ENCODE measurements around the gene HCST. TPM values are rescaled to one million over a fixed set of nuclear protein-coding genes. Genes with fewer than 3 reads are reported as not detected.

Gene HCST
- total and polyA plus RNA-seq, 12 donors = 2.8 to 97.2 (median 10.5) TPM; not detected in 1

DNA sequence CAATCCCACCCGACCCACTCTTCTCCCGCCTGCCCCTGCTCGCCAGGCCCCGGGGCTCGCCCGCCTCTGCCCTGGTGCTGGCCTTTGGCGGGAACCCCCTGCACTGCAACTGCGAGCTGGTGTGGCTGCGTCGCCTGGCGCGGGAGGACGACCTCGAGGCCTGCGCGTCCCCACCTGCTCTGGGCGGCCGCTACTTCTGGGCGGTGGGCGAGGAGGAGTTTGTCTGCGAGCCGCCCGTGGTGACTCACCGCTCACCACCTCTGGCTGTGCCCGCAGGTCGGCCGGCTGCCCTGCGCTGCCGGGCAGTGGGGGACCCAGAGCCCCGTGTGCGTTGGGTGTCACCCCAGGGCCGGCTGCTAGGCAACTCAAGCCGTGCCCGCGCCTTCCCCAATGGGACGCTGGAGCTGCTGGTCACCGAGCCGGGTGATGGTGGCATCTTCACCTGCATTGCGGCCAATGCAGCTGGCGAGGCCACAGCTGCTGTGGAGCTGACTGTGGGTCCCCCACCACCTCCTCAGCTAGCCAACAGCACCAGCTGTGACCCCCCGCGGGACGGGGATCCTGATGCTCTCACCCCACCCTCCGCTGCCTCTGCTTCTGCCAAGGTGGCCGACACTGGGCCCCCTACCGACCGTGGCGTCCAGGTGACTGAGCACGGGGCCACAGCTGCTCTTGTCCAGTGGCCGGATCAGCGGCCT is 37.9 kb downstream of the HCST start:
- H3K9me3 ChIP-seq (replicated peaks in 1 of 3) = no peaks in the 10 kb centered on the region
- peaks cover 0 to 6% of the 10 kb centered on the region in 2 donors for H3K36me3 ChIP-seq (replicated peaks in 1 of 2)
- intact Hi-C loops (cut with DNase I) = no loop called here
- H3K27ac ChIP-seq = no peak overlapping the region
- DNase-seq = no peak
- WGBS, 4 donors = 90 to 96% (median 95%) methylated on average over 17 to 51 of the region's 51 CpGs
- no peak for TF ChIP-seq POLR2A (IDR thresholded peaks at IDR 0.05)
- TF ChIP-seq, protein P1, sequence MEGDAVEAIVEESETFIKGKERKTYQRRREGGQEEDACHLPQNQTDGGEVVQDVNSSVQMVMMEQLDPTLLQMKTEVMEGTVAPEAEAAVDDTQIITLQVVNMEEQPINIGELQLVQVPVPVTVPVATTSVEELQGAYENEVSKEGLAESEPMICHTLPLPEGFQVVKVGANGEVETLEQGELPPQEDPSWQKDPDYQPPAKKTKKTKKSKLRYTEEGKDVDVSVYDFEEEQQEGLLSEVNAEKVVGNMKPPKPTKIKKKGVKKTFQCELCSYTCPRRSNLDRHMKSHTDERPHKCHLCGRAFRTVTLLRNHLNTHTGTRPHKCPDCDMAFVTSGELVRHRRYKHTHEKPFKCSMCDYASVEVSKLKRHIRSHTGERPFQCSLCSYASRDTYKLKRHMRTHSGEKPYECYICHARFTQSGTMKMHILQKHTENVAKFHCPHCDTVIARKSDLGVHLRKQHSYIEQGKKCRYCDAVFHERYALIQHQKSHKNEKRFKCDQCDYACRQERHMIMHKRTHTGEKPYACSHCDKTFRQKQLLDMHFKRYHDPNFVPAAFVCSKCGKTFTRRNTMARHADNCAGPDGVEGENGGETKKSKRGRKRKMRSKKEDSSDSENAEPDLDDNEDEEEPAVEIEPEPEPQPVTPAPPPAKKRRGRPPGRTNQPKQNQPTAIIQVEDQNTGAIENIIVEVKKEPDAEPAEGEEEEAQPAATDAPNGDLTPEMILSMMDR (IDR thresholded peaks at IDR 0.05) = no peak
- no peaks in the 10 kb centered on the region for H3K27me3 ChIP-seq
- no peak overlapping the region for H3K4me3 ChIP-seq
- peaks cover 17 to 22% of the 10 kb centered on the region in 2 donors for H3K4me1 ChIP-seq (replicated peaks in 1 of 2)

- H3K36me3 ChIP-seq (replicated peaks in 1 of 2) = peaks cover 0 to 6% of the 10 kb centered on the region in 2 donors
- intact Hi-C loops (cut with DNase I) = no loop called here
- H3K4me1 ChIP-seq (replicated peaks in 1 of 2) = peaks cover 13 to 15% of the 10 kb centered on the region in 2 donors
- H3K9me3 ChIP-seq (replicated peaks in 1 of 3) = no peaks in the 10 kb centered on the region
- H3K27me3 ChIP-seq = no peaks in the 10 kb centered on the region
- DNase-seq = no peak
- 57 to 68% (median 64%) methylated on average over 4 of the region's 4 CpGs for WGBS, 4 donors
- TF ChIP-seq POLR2A (IDR thresholded peaks at IDR 0.05) = no peak
- TF ChIP-seq, protein P1 (IDR thresholded peaks at IDR 0.05) = no peak
- H3K4me3 ChIP-seq = no peak overlapping the region
- H3K27ac ChIP-seq = no peak overlapping the region
Observed at GRCh38 chr19:35940839-35941238, 38.5 kb downstream of the HCST start.

- Histone ChIP-seq H3K4me1 (replicated peaks in 1 of 2) (peaks cover 2 to 8% of the 10 kb centered on the region in 2 donors), H3K4me3 (no peak overlapping the region), H3K27ac (no peak overlapping the region), H3K9me3 (replicated peaks in 1 of 3) (no peaks in the 10 kb centered on the region), H3K27me3 (no peaks in the 10 kb centered on the region), H3K36me3 (replicated peaks in 1 of 2) (peaks cover 0 to 6% of the 10 kb centered on the region in 2 donors)
- 93 to 100% (median 99%) methylated on average over 1 to 3 of the region's 3 CpGs; no CpG with 5 or more reads in 1 of the 4 donors for WGBS, 4 donors
- intact Hi-C loops (cut with DNase I) = no loop called here
- DNase-seq = no peak
- TF ChIP-seq POLR2A (IDR thresholded peaks at IDR 0.05) = no peak
Observed at GRCh38 chr19:35942235-35942634, 39.9 kb downstream of the HCST start.

DNA sequence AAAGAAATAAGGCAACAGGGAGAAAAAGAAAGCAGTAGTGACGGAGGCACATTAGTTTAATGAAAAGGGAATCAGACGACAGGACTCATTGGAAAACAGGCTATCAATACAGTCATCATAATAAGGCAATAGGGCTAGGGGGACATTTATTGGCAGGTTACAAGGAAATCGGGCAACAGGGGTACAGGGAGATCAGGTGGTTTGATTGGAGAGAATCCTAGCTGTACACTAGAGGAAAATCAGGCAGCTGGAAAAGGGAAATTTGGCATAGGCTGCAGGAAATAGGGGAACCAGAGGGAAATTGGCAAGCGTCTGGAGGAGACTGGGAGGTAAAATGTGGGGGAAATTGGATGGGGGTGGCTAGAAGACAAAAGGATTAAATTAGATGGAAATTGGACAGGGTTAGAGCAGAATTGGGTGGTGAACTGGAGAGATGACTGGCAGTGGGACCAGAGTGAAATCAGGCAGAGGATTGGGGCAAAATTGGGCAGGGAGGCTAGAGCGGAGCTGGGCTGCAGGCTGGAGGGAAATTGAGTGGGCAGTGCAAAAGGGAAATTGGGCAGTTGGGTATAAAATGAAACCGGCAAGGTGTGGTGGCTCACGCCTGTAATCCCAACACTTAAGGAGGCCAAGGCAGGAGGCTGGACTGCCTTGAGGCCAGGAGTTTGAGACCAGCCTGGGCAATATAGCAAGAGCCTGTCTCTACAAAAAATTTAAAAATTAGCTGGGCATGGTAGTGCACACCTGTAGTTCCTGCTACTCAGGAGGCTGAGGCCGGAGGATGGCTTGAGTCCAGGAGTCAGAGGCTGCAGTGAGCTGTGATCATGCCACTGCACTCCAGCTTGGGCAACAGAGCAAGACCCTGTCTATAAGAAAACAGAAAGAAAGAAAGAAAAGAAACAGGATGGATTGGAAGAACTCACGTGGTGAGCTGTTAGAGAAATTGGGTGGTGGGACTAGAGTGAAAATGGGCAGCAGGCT is 41.3 kb downstream of the HCST start:
- no peaks in the 10 kb centered on the region for H3K4me1 ChIP-seq (replicated peaks in 1 of 2)
- H3K36me3 ChIP-seq (replicated peaks in 1 of 2) = peaks cover 0 to 6% of the 10 kb centered on the region in 2 donors
- DNase-seq = no peak
- H3K4me3 ChIP-seq = no peak overlapping the region
- H3K9me3 ChIP-seq (replicated peaks in 1 of 3) = no peaks in the 10 kb centered on the region
- H3K27me3 ChIP-seq = no peaks in the 10 kb centered on the region
- 86 to 93% (median 89%) methylated on average over 9 of the region's 9 CpGs for WGBS, 4 donors
- no peak overlapping the region for H3K27ac ChIP-seq
- intact Hi-C loops (cut with DNase I) = no loop called here
- TF ChIP-seq, protein P1 (IDR thresholded peaks at IDR 0.05) = no peak
- no peak for TF ChIP-seq POLR2A (IDR thresholded peaks at IDR 0.05)
